GM18505 (cell line): ENCODE measurements around the gene BNIP5.

Experiments used
- ATAC-seq: cut with Tn5 transposase; IDR thresholded peaks from one replicate; pipeline ENCODE4 v1.9.1; 2021; ENCODE audit not compliant: unreplicated experiment
- POLR2A ChIP-seq: IDR thresholded peaks from 4 replicates; pipeline ENCODE4 v1.6.1; 2011; ENCODE audit warnings: borderline replicate concordance; ENCODE audit not compliant: insufficient read depth, insufficient read length; ENCODE audit errors: extremely low read depth

The BNIP5 gene

DNA sequence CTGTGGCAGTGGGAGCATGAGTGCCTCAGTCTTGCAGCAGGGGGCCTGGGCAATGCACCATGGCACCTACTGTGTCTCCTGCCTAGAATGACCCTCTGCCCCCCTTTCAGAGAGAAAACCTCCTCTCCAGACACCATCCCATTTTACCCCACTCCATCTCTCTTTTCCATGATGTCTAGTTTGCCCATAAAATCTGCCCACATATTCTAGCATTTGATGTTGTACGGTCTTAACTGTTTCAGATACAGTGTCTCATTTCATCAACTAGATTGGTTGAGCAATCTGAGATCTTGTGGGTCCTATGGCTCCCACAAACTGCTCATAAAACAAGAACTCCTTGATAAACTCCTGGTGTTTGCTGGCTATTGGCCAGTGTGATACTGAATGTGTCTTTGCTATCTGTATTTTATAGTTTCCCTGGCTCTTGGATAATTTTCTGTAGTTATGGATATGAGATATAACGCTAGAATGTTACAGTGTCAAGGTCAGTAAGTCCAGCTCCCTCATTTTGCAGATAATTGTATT, 58.7 kb downstream of the BNIP5 start:
- ATAC-seq: no peak
- no peak for TF ChIP-seq POLR2A

DNA sequence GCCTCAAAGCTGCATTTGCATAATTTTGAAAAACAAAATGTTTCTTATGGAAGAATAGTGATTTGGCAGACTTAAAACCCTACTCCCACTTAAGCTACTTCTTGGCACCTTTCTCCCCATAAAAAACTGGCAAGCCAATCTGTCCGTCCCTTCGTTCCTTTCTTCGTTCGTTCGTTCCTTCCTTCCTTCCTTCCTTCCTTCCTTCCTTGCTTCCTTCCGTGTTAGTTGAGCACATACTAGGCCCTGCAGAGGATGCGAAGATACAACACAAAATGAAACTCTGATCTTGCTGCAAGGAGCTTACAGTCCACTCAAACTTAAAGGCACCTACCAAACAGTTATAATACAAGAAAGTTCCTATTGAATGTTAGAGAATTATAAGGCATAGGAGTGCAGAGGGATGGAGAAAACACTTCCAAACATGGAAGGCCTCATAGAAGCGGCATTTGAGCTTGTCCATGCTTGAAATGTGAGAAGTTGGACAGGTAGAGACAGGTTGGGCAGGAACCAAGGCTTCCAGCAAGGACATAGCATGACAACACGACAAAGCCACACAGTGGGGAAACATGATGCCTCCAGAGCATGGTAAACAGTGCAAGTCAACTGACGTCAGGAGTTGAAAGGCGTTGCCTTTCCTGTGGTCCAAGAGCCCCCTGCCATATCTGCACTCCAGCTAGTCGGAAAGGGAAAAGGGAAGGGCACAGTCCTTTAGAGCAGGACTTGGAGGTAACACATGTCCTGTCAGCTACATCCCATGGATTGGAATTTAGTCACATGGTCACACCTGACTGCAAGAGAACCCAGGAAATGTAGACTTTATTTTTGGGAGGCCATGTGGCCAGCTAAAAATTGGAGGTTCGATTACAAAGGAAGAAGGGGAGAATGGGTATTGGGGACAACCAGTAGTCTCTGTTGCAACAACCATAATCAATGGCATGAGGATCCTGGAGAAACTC, 59.8 kb downstream of the BNIP5 start:
- ATAC-seq: no peak
- no peak for TF ChIP-seq POLR2A

DNA sequence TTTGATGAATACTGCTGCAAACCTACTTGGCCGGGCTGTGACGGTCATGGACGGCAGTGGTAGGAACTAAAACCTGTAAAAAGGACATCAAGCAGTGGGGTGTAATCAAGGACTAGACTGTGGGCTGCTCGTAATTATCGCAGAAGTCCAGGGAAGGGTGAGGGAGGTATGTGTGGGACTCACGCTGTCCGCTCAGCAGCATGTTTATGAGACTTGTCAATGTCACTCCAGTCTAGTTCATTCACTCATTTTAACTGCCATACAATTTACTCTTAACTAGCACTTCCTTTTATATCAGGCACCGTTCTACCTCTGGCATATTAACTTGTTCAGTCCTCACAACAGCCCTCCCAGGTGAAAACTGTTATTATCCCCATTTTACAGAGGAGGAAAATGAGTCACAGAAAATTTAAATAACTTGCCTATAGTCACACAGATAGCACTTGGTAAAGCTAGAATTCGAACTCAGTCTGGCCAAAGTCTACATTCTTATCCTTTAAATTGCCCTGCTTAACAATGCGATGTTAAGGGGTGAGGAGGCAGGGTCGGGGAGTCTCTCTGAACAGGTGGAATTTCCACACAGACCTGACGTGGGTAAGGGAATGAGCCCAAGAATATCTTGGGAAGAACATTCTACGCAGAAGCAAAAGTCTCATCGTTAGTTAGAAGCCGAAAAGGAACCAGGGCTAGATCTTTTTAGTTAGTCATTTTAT, 62.7 kb downstream of the BNIP5 start:
- no peak for TF ChIP-seq POLR2A
- ATAC-seq: no peak

DNA sequence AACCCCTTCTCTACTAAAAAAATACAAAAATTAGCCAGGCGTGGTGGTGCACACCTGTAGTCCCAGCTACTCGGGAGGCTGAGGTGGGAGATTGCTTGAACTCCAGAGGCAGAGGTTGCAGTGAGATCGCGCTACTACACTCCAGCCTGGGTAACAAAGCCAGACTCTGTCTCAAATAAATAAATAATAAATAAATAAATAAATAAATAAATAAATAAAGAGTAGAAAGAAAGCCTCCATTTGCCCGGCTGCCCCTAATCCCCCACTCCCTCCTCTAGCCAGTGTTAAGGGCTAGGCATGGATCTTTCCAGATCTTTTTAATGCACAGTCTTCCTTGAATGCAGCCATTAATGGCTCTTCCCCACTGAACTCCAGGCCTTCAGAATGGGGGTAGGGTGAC, 63.6 kb downstream of the BNIP5 start:
- no peak for ATAC-seq
- no peak for TF ChIP-seq POLR2A

DNA sequence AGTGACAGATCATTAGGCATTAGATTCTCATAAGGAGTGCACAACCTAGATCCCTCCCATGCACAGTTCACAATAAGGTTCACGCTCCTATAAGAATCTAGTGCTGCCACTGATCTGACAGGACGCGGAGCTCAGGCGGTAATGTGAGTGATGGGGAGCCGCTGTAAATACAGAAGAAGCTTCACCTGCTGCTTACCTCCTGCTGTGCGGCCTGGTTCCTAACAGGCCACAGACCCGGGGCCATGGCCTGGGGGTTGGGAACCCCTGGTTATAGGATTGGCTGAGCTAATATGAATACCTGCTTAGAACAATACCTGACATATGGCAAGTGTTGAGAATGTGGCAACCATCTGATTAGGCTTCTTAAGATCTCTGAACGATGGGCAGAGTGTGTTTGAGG, 64.5 kb downstream of the BNIP5 start:
- no peak for ATAC-seq

DNA sequence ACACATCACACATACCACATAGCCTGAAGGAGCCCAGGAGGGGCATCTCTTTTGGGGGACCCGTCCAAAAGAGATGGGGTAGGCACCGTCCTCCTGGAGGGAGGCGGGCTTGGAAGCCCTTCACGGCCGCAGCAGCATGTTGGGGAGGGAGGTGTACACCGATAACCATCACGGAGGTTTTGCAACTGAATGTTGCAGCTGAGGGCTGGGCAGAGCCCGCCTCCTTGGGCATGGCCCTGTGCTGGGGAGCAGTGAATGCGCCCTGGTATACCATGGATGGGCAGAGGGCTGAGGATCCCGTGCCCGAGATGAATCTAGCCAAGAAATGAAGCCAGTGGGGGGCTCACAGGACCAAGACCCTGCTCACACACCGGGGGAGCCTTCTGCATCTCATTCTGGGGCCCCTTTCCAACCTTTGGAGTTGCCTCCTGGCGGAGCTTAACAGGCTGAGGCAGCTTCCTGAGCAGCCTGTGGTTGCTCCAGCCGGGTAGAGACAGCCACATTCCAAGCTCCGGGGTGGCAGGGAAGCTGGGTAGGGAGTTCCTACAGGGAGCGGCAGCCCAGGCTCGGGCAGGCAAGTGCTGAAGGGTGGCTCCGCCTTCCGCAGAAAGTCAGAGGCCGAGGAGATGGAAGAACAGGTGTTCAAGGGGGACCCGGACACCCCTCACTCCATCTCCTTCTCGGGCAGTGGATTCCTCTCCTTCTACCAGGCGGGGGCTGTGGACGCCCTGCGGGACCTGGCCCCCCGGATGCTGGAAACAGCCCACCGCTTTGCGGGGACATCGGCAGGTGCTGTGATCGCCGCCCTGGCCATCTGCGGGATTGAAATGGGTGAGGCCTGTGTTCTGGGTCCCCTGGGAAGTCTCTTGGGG, 66.6 kb downstream of the BNIP5 start, which contains the start of gene PNPLA1:
Gene PNPLA1 (plus strand): TSS at position 227 of the 872 bp plus-strand sequence. CDS start 400 bp downstream, at position 627.
- ATAC-seq: no peak
- TF ChIP-seq POLR2A: no peak

More for the DNA sequence above, 64.5 kb downstream of the BNIP5 start:
- no peak for TF ChIP-seq POLR2A

DNA sequence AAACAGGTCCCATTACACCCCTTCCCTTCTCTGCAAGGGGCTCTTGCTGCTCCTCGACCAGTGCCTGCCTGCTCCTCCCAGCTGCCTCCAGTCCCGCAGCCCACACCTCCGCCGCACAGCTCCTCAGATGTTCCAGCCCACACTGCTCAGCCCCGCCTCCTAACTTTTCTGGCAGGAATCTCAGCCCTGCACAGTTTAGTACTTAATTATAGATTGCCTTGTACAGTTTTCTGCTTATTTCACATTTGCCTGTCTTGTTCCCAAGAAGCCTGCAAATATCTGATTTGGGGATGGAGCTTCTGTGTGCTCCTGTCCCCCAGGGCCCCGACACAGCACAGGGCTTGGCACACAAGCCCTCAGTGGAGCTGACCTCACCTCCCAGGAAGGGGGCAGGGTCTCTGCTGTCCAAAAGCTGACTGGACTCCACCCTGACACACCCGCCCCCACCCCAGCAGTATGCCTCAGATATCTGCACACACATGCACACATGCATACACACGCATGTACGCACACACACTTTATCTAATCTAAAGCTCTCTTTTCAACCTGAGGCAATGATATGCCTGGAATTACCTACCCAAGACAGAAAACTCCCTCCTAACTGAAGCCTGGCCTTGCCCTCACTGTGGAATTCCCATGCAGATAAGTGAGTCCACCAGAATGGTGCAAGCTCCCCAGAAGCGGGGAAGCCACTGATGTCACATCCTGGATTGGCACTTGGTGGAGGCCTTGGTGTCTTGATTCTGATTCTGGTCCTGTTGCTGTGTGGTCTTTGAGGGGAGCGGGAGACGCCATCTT, 68.0 kb downstream of the BNIP5 start:
- ATAC-seq: no peak
- TF ChIP-seq POLR2A: no peak

DNA sequence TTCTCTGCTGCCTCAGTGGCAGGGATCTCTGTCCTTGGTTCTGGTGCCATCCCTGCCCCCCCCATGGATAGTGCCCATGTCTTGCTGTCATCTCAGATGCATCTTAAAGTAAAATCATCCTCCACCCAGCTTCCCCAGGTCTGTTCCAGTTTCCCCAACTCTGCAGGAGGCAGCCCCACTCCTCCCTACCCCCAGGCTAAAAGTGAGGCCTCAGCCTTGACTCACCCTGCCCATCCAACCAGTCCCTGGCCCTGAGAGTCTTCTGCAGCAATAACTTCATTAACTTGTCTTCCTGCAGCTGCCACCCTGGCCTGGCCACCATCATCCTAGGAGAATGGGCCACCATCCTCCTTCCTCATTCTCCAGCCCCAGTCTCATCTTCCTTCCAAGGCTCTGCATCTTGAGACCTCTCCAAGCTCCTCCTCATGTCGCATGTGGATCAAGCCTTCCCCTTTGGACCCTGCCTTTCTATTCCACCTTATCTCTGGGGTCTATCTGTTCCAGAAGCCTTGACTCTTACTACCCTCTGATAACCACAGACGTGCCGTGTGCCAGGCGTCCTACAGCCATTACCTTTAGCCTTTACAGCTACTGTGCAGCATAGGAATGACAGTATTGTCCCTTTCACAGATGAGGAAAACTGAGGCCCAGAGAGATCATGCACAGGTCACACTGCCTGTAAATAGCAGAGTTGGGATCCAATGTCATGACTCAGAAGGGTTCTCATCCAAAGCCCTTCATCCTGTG, 68.8 kb downstream of the BNIP5 start:
- ATAC-seq: no peak
- TF ChIP-seq POLR2A: no peak

DNA sequence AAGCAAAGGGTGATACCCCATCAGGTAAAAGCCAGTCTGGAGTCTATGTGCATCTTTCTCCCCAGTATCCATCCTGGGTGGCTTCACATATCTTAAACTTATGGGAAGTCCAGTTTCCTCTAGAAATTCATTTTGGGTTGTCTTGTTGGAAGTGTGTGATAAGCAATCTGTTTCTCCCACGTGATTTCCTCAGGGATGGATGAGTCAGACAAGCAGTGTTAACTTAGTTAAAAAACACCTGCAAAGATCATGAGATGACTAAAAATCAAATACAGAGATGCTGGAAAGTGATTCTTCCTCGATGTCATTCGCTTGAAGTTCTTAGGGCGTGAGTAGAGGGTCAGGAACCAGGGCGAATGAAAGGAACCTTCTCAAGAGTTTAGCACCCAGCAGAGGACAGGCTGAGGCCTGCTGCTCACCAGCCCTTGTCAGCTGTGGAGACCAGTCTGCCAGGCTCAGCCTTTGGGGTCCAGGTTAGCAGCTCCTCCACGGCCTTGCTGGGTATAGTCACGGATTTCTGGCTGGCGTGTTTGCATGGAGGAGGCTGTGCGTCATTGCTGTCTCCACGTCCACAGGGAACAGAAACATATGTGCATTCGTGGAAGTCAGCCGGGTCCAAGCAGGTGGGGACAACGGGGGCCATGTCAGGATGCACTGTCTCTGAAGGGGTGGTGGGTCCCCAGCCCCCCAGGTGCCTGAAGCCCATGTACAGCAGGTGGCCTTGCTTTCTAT, 69.6 kb downstream of the BNIP5 start:
- ATAC-seq: no peak
- no peak for TF ChIP-seq POLR2A
